Measurements from ENCODE around the gene E2F7. TPM values are rescaled to one million over a fixed set of nuclear protein-coding genes. Genes with fewer than 3 reads are reported as not detected.

E2F7 gene
- total and polyA plus RNA-seq, 2 of the 8 experiments (the other 6 are each of a cell fraction or from before 2014, with no cell fraction given), result 8.8 to 18.5 TPM

GRCh38 chr12:77035226-77035625, 30.1 kb downstream of the E2F7 start:
- POLR2A ChIA-PET (ENCODE audit: partially characterized antibody), result interaction anchor here (1.6 kb wide), 1 partner anchor 9 kb away, joined by 5 read pairs; no protein-coding TSS in a partner anchor

More at GRCh38 chr12:77035226-77035625, 30.1 kb downstream of the E2F7 start:
- peaks cover 2% of the 10 kb centered on the region; the same call in 1 of the 2 replicates for H3K79me1 ChIP-seq (ENCODE audit: low read depth, low read length)
- H3K56ac ChIP-seq (replicated peaks; ENCODE audit: insufficient read length, low read depth, low read length), result no peak overlapping the region
- no peak overlapping the region for H3K27ac ChIP-seq (ENCODE audit: low read depth, low read length)
- no peak overlapping the region for H3K4ac ChIP-seq (replicated peaks; ENCODE audit: insufficient read length, low read depth, low read length)
- H4K5ac ChIP-seq (ENCODE audit: insufficient read length, low read depth, low read length), result no peak overlapping the region
- H3K18ac ChIP-seq (ENCODE audit: extremely low read depth, low read length), result no peak overlapping the region
- H3K23me2 ChIP-seq (ENCODE audit: low read depth, low read length), result no peaks in the 10 kb centered on the region
- 64% methylated on average over 1 of the region's 1 CpG; no CpG with 5 or more reads in 1 of the 2 experiments for WGBS, 2 experiments (ENCODE audit: extremely low coverage in 1 of 2, insufficient coverage in 1 of 2, insufficient read length in 1 of 2, insufficient replicate concordance in 2 of 2, low coverage in 1 of 2, low lambda C conversion rate in 2 of 2, missing lambda C conversion rate in 1 of 2)
- DNase-seq (ENCODE audit: low read depth in 1 of 2, low spot score in 2 of 2) (no peak), FAIRE-seq (no peak)
- CTCF ChIA-PET (ENCODE audit: partially characterized antibody), result interaction anchor here (0.5 to 1.5 kb wide), 5 partner anchors 14 to 1395 kb away, joined by 3 to 7 read pairs (median 3); no protein-coding TSS in a partner anchor
- H4K91ac ChIP-seq (replicated peaks; ENCODE audit: insufficient read length, low read length), result no peak overlapping the region
- no peak overlapping the region for H2BK5ac ChIP-seq (ENCODE audit: low read depth, low read length)
- H3K4me2 ChIP-seq (ENCODE audit: insufficient read depth in 1 of 2, low read depth in 2 of 2, low read length in 2 of 2), result no peak overlapping the region
- no peak overlapping the region for H3K23ac ChIP-seq (ENCODE audit: insufficient read length)
- H2AFZ ChIP-seq (ENCODE audit: low read length), result no peak overlapping the region
- H3K27me3 ChIP-seq (replicated peaks in 1 of 4; ENCODE audit: control insufficient read depth in 3 of 4, extremely low read depth in 1 of 4, insufficient read depth in 3 of 4, low read length in 3 of 4), result no peaks in the 10 kb centered on the region
- H2BK15ac ChIP-seq (ENCODE audit: low read length), result no peak overlapping the region
- no peaks in the 10 kb centered on the region for H3K79me2 ChIP-seq (ENCODE audit: control insufficient read depth in 1 of 2, insufficient read depth in 2 of 2, low read length in 2 of 2)
- H2AK5ac ChIP-seq (ENCODE audit: low read depth, low read length), result no peak overlapping the region
- no peak overlapping the region for H3K14ac ChIP-seq (ENCODE audit: insufficient read length)
- no peaks in the 10 kb centered on the region for H4K20me1 ChIP-seq (replicated peaks in 1 of 2; ENCODE audit: control insufficient read depth in 1 of 2, insufficient read depth in 2 of 2, low read length in 2 of 2)
- no peak overlapping the region for H2BK20ac ChIP-seq (ENCODE audit: low read length)
- H3K9me3 ChIP-seq (ENCODE audit: insufficient read depth in 2 of 2, low read depth in 1 of 2, low read length in 1 of 2), result no peaks in the 10 kb centered on the region
- H3K36me3 ChIP-seq (ENCODE audit: control insufficient read depth in 2 of 4, insufficient read depth in 4 of 4, low read length in 3 of 4), result peaks cover 13 to 70% (median 43%) of the 10 kb centered on the region in 4 experiments
- H2BK120ac ChIP-seq (replicated peaks; ENCODE audit: low read depth, low read length), result no peak overlapping the region
- H3K4me3 ChIP-seq (ENCODE audit: extremely low read depth in 1 of 4, insufficient read depth in 2 of 4, low read depth in 3 of 4, low read length in 4 of 4), result no peak overlapping the region
- no peak overlapping the region for H2BK12ac ChIP-seq (ENCODE audit: low read depth, low read length)
- H3K4me1 ChIP-seq (replicated peaks in 1 of 4; ENCODE audit: control insufficient read depth in 3 of 4, insufficient read depth in 4 of 4, low read length in 3 of 4), result no peaks in the 10 kb centered on the region
- no peak overlapping the region for H4K8ac ChIP-seq (ENCODE audit: extremely low read depth, insufficient read depth, low read length)
- TF ChIP-seq TEAD4 (IDR thresholded peaks at IDR 0.05; ENCODE audit: low read depth, low read length) (no peak), ATF3 (IDR thresholded peaks at IDR 0.05; ENCODE audit: insufficient read depth, low read depth, low read length) (no peak), KDM5A (IDR thresholded peaks at IDR 0.05; ENCODE audit: low read length) (no peak), GTF2F1 (IDR thresholded peaks at IDR 0.05; ENCODE audit: borderline replicate concordance, low read depth, low read length) (no peak), POLR2A (IDR thresholded peaks at IDR 0.05; ENCODE audit: control extremely low read depth in 1 of 2, low read depth in 2 of 2, low read length in 2 of 2) (no peak), CBX8 (IDR thresholded peaks at IDR 0.05; ENCODE audit: borderline replicate concordance, low read depth, low read length) (no peak), SUZ12 (IDR thresholded peaks at IDR 0.05; ENCODE audit: low read length) (no peak), JUND (IDR thresholded peaks at IDR 0.05; ENCODE audit: low read length) (no peak), RAD21 (IDR thresholded peaks at IDR 0.05 in 1 of 2, conservative IDR thresholded peaks at IDR 0.05 in 1 of 2; ENCODE audit: low read depth in 2 of 2, low read length in 2 of 2) (no peak), TAF1 (IDR thresholded peaks at IDR 0.05; ENCODE audit: low read depth, low read length) (no peak), SIN3A (conservative IDR thresholded peaks at IDR 0.05 in 1 of 2, IDR thresholded peaks at IDR 0.05 in 1 of 2; ENCODE audit: low read depth in 1 of 2, low read length in 2 of 2) (no peak)
- H3K9ac ChIP-seq (replicated peaks in 1 of 4; ENCODE audit: extremely low read depth in 1 of 4, low read depth in 3 of 4, low read length in 3 of 4), result no peak overlapping the region

Measured in H1 (cell line).